ENCODE measurements around the gene IVD.

Gene IVD

GRCh38 chr15:40441565-40442531 is 36.3 kb downstream of the IVD start:
- DNase-seq (ENCODE audit: low read depth): no peak
- H3K4me3 ChIP-seq (ENCODE audit: control insufficient read depth, low read depth, low read length): peak overlapping the region; percentile 57
- no peak for TF ChIP-seq CTCF (conservative IDR thresholded peaks at IDR 0.05; ENCODE audit: control insufficient read depth, insufficient read depth, low read depth, low read length)

GRCh38 chr15:40443255-40443654 is 37.7 kb downstream of the IVD start:
- no peak for DNase-seq (ENCODE audit: low read depth)
- no peak overlapping the region for H3K4me3 ChIP-seq (ENCODE audit: control insufficient read depth, low read depth, low read length)
- TF ChIP-seq CTCF (conservative IDR thresholded peaks at IDR 0.05; ENCODE audit: control insufficient read depth, insufficient read depth, low read depth, low read length): no peak

GRCh38 chr15:40443846-40444245 is 38.3 kb downstream of the IVD start:
- TF ChIP-seq CTCF (conservative IDR thresholded peaks at IDR 0.05; ENCODE audit: control insufficient read depth, insufficient read depth, low read depth, low read length): no peak
- peak; percentile 12 for DNase-seq (ENCODE audit: low read depth)
- no peak overlapping the region for H3K4me3 ChIP-seq (ENCODE audit: control insufficient read depth, low read depth, low read length)

GRCh38 chr15:40444736-40445135 is 39.1 kb downstream of the IVD start:
- no peak for TF ChIP-seq CTCF (conservative IDR thresholded peaks at IDR 0.05; ENCODE audit: control insufficient read depth, insufficient read depth, low read depth, low read length)
- DNase-seq (ENCODE audit: low read depth): no peak
- no peak overlapping the region for H3K4me3 ChIP-seq (ENCODE audit: control insufficient read depth, low read depth, low read length)

- TF ChIP-seq CTCF (conservative IDR thresholded peaks at IDR 0.05; ENCODE audit: control insufficient read depth, insufficient read depth, low read depth, low read length): no peak
- H3K4me3 ChIP-seq (ENCODE audit: control insufficient read depth, low read depth, low read length): no peak overlapping the region
- peak; percentile 67 for DNase-seq (ENCODE audit: low read depth)
Observed at GRCh38 chr15:40445421-40445922, 39.9 kb downstream of the IVD start.

GRCh38 chr15:40446144-40446543 is 40.5 kb downstream of the IVD start:
- TF ChIP-seq CTCF (conservative IDR thresholded peaks at IDR 0.05; ENCODE audit: control insufficient read depth, insufficient read depth, low read depth, low read length): no peak
- no peak for DNase-seq (ENCODE audit: low read depth)
- H3K4me3 ChIP-seq (ENCODE audit: control insufficient read depth, low read depth, low read length): no peak overlapping the region

Measured in fibroblast of mammary gland (primary cell).